GM11168 (cell line): ENCODE measurements around the gene TEKT4.
"Not testable (repeated sequence)": the region's sequence is repeated elsewhere in the genome, so short reads cannot be mapped to it uniquely, and the experiment has no call there.

Experiments
- in situ Hi-C: fragments of 300-500 bp; cut with MboI; formaldehyde crosslinking; loops from one replicate; pipeline ENCODE4 v1.12.0; 2022; ENCODE audit warnings: low sequenced_read_pairs; ENCODE audit not compliant: unreplicated experiment

TEKT4 gene

GRCh38 chr2:94875064-94875819 lies 4.0 kb downstream of the TEKT4 start:
- in situ Hi-C loops = no loop called here

GRCh38 chr2:94875820-94876522 lies 4.7 kb downstream of the TEKT4 start:
- in situ Hi-C loops = no loop called here

- in situ Hi-C loops = no loop called here
Observed at GRCh38 chr2:94876523-94876863, 5.3 kb downstream of the TEKT4 start.

- in situ Hi-C loops = no loop called here
Observed at GRCh38 chr2:94877129-94877528, 5.9 kb downstream of the TEKT4 start.

- in situ Hi-C loops = not testable (repeated sequence)
Observed at GRCh38 chr2:94878575-94878974, 7.3 kb downstream of the TEKT4 start.

- in situ Hi-C loops = no loop called here
Observed at GRCh38 chr2:94879314-94879981, 8.2 kb downstream of the TEKT4 start.

GRCh38 chr2:94879982-94880377 lies 8.8 kb downstream of the TEKT4 start:
- in situ Hi-C loops = no loop called here

GRCh38 chr2:94880507-94880906 lies 9.3 kb downstream of the TEKT4 start:
- in situ Hi-C loops = no loop called here

GRCh38 chr2:94881070-94881469 lies 9.8 kb downstream of the TEKT4 start:
- in situ Hi-C loops = no loop called here

GRCh38 chr2:94890234-94890633 lies 19.0 kb downstream of the TEKT4 start:
- in situ Hi-C loops = no loop called here

GRCh38 chr2:94895273-94895672 lies 24.0 kb downstream of the TEKT4 start:
- in situ Hi-C loops = not testable (repeated sequence)

- in situ Hi-C loops = not testable (repeated sequence)
Observed at GRCh38 chr2:94906976-94907375, 35.7 kb downstream of the TEKT4 start.

- in situ Hi-C loops = no loop called here
Observed at GRCh38 chr2:94923196-94923595, 52.0 kb downstream of the TEKT4 start.

GRCh38 chr2:94924999-94925398 lies 53.8 kb downstream of the TEKT4 start:
- in situ Hi-C loops = not testable (repeated sequence)
